Smooth muscle cell (in vitro differentiated cells): ENCODE results near the gene OSBPL2. TPM values are rescaled to one million over a fixed set of nuclear protein-coding genes. Genes with fewer than 3 reads are reported as not detected.

Experiments used
- DNase-seq: peaks from one replicate; lab custom pipeline; 2025; ENCODE audit not compliant: unreplicated experiment; lab: John Stamatoyannopoulos, UW
- H2AFZ ChIP-seq: fragments of 200-600 bp; sonication (generic); 2 replicates; pipeline ENCODE4 v1.6.0; 2016; ENCODE audit warnings: antibody characterized with exemption, low read depth, mild to moderate bottlenecking
- H3F3A ChIP-seq: fragments of 200-600 bp; sonication (generic); 2 replicates; pipeline ENCODE4 v1.6.0; 2017; ENCODE audit warnings: antibody characterized with exemption, low read depth
- H3K27ac ChIP-seq: fragments of 200-600 bp; sonication (generic); 2 replicates; pipeline ENCODE4 v1.5.1; 2016; ENCODE audit warnings: low read depth, mild to moderate bottlenecking
- H3K27me3 ChIP-seq: fragments of 200-600 bp; sonication (generic); 2 replicates; pipeline ENCODE4 v1.6.1; 2016; ENCODE audit warnings: low read depth, mild to moderate bottlenecking
- H3K36me3 ChIP-seq: fragments of 200-600 bp; sonication (generic); 2 replicates; pipeline ENCODE4 v1.5.1; 2016; ENCODE audit warnings: low read depth
- H3K4me1 ChIP-seq: fragments of 200-600 bp; sonication (generic); 2 replicates; pipeline ENCODE4 v1.5.1; 2016; ENCODE audit warnings: low read depth
- H3K4me2 ChIP-seq: fragments of 200-600 bp; sonication (generic); 2 replicates; pipeline ENCODE4 v1.6.0; 2016; ENCODE audit warnings: mild to moderate bottlenecking
- H3K4me3 ChIP-seq: fragments of 200-600 bp; sonication (generic); 2 replicates; pipeline ENCODE4 v1.5.1; 2016; ENCODE audit warnings: mild to moderate bottlenecking
- H3K79me2 ChIP-seq: fragments of 200-600 bp; sonication (generic); 2 replicates; pipeline ENCODE4 v1.6.0; 2016; ENCODE audit warnings: low read depth, mild to moderate bottlenecking
- H3K9ac ChIP-seq: fragments of 200-600 bp; sonication (generic); 2 replicates; pipeline ENCODE4 v1.6.0; 2016; ENCODE audit warnings: low read depth
- H3K9me3 ChIP-seq: fragments of 200-600 bp; sonication (generic); replicated peaks from 2 replicates; pipeline ENCODE4 v1.5.1; 2016; ENCODE audit warnings: low read depth
- H4K20me1 ChIP-seq: fragments of 200-600 bp; sonication (generic); 2 replicates; pipeline ENCODE4 v1.6.0; 2016; ENCODE audit warnings: low read depth
- WGBS: methylation state at CpG from one replicate; pipeline ENCODE4 v1.1.7; 2016; ENCODE audit warnings: low lambda C conversion rate; 5-methylcytosine and 5-hydroxymethylcytosine counted together
- polyA plus RNA-seq: library from polyadenylated mRNA; unstranded; fragments of >200 nt; fragmentation: Nextera tagmentation; extraction: Ambion mirVana; gene quantifications from 2 replicates; pipeline ENCODE4 v1.2.1, GENCODE V29; 2016
- total RNA-seq: library from RNA; depleted of rRNA; stranded (reverse); fragments of >200 nt; gene quantifications from 2 replicates; pipeline ENCODE4 v1.2.3, GENCODE V29; 2014
- TF ChIP-seq, protein P1 (sequence below): fragments of 200-600 bp; sonication (generic); IDR thresholded peaks from 2 replicates; pipeline ENCODE4 v1.5.1; 2017; ENCODE audit warnings: borderline replicate concordance, mild to moderate bottlenecking, antibody characterized with exemption; ENCODE audit not compliant: insufficient read depth, poor library complexity, severe bottlenecking

The OSBPL2 gene
- total and polyA plus RNA-seq, 2 experiments from 2014 or later, result 34.3 to 37.0 TPM

DNA sequence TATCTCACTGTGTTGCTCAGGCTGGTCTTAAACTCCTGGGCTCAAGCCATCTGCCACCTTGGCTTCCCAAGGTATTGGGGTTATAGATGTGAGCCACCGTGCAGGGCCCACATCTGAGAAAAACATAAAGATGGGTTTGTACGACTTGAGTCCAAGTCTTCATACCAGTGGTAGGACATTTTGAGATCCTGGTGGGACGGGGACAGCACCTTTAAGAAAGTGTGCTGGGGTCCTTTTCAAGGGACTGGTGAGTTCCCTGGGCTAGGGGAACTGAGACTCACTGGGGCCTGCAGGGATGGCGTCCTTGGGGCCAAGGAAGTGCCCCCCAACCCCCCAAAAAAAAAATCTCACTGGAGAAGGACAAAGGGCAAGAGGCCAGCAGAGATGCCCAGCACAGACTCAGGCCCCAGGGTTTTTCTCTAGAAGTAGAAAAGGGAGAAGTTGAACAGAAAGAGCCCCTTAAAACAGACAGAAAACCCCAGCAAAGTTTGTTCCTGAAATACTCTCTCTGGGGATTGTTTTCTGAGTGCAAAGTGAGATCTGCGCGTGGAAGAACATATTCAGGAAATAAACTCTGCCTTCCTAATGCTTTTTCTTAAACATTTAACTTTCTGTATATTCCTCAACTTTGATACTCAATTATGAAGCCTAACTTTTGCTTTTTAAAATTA, 10.7 kb downstream of the OSBPL2 start:
- Histone ChIP-seq H3K79me2 (peaks cover 100% of the 10 kb centered on the region), H4K20me1 (peaks cover 100% of the 10 kb centered on the region), H3K27ac (no peak overlapping the region), H3F3A (no peaks in the 10 kb centered on the region), H2AFZ (no peak overlapping the region), H3K4me3 (no peak overlapping the region), H3K36me3 (no peaks in the 10 kb centered on the region), H3K9me3 (no peaks in the 10 kb centered on the region), H3K9ac (no peak overlapping the region), H3K27me3 (no peaks in the 10 kb centered on the region), H3K4me2 (no peak overlapping the region), H3K4me1 (no peaks in the 10 kb centered on the region)
- DNase-seq, result no peak
- 98% methylated on average over 6 of the region's 6 CpGs for WGBS
- TF ChIP-seq, protein P1, sequence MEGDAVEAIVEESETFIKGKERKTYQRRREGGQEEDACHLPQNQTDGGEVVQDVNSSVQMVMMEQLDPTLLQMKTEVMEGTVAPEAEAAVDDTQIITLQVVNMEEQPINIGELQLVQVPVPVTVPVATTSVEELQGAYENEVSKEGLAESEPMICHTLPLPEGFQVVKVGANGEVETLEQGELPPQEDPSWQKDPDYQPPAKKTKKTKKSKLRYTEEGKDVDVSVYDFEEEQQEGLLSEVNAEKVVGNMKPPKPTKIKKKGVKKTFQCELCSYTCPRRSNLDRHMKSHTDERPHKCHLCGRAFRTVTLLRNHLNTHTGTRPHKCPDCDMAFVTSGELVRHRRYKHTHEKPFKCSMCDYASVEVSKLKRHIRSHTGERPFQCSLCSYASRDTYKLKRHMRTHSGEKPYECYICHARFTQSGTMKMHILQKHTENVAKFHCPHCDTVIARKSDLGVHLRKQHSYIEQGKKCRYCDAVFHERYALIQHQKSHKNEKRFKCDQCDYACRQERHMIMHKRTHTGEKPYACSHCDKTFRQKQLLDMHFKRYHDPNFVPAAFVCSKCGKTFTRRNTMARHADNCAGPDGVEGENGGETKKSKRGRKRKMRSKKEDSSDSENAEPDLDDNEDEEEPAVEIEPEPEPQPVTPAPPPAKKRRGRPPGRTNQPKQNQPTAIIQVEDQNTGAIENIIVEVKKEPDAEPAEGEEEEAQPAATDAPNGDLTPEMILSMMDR, result no peak

DNA sequence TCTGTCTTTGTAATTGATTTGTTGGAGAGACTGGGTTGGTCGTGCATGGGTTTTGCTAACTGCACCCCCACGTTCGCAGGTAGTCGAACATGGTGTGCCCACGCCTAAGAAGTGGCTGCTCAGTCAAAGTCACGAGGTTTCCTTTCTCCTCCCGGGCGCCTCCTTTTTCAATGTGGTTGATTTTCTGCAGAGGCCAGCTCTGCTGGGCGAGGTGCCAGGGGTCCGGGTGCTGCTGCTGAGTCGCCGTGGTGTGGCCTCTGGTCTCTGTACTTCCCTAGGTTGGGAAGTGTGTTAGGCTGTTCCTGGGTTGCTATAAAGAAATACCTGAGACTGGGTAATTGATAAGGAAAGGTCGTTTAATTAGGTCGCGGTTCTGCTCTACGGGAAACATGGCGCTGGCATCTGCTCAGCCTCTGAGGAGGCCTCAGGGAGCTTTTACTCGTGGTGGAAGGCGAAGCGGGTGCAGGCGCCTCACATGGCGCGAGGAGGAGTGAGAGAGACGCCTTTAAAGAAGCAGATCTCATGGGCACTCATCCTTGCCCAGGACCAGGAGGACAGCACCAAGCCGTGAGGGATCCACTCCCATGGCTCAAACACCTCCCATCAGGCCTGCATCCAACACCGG, 14.1 kb downstream of the OSBPL2 start:
- Histone ChIP-seq H3K79me2 (peaks cover 100% of the 10 kb centered on the region), H3K4me3 (no peak overlapping the region), H3F3A (no peaks in the 10 kb centered on the region), H2AFZ (no peak overlapping the region), H3K9me3 (no peaks in the 10 kb centered on the region), H3K4me2 (no peak overlapping the region), H3K36me3 (no peaks in the 10 kb centered on the region), H3K27me3 (no peaks in the 10 kb centered on the region), H4K20me1 (peaks cover 100% of the 10 kb centered on the region), H3K9ac (no peak overlapping the region), H3K27ac (no peak overlapping the region), H3K4me1 (no peaks in the 10 kb centered on the region)
- WGBS, result 95% methylated on average over 26 of the region's 26 CpGs
- TF ChIP-seq, protein P1, result no peak
- no peak for DNase-seq

DNA sequence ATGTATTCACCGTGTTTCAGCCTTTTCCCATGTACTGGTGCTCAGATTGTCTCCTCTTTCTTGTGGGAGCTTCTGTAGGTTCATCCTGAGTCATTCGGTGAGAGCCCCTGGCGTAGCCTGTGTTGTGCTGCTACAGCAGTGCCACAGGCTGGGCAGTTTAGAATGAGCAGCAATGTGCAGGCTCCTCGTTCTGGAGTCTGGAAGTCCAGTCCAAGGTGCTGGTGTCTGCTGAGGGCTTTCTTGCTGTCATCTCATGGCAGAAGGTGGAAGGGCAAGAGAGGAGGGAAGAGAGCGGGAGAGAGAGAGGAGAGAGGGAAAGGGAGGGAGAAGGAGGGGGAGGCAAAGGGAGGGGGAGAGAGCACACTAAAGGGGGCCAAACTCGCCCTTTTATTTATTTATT, 15.1 kb downstream of the OSBPL2 start:
- Histone ChIP-seq H4K20me1 (peaks cover 100% of the 10 kb centered on the region), H3K79me2 (peaks cover 92% of the 10 kb centered on the region)

More for the DNA sequence above, 15.1 kb downstream of the OSBPL2 start:
- Histone ChIP-seq H2AFZ (no peak overlapping the region), H3K27me3 (no peaks in the 10 kb centered on the region), H3K9ac (no peak overlapping the region), H3K36me3 (no peaks in the 10 kb centered on the region), H3K4me1 (no peaks in the 10 kb centered on the region), H3K4me2 (no peak overlapping the region), H3K27ac (no peak overlapping the region), H3F3A (peaks cover 5% of the 10 kb centered on the region), H3K4me3 (no peak overlapping the region), H3K9me3 (no peaks in the 10 kb centered on the region)
- DNase-seq, result no peak
- TF ChIP-seq, protein P1, result no peak
- 83% methylated on average over 6 of the region's 6 CpGs for WGBS
